Naive thymus-derived CD4-positive, alpha-beta T cell (primary cell): ENCODE measurements around the gene APPBP2. TPM values are rescaled to one million over a fixed set of nuclear protein-coding genes. Genes with fewer than 3 reads are reported as not detected.

ENCODE experiments used
- ATAC-seq: fragments of 150-1000 bp; cut with Tn5 transposase; 2 replicates; pipeline ENCODE4 v1.10.0; 2021; ENCODE audit warnings: mild to moderate bottlenecking, moderate library complexity
- CTCF ChIA-PET: fragments of 350-600 bp; sonication (Branson Sonifier 250); formaldehyde crosslinking; loops from one replicate; lab custom pipeline; 2021; ENCODE audit warnings: antibody characterized with exemption; lab: Charles Lee
- POLR2A ChIA-PET: fragments of 350-600 bp; sonication (Branson Sonifier 250); formaldehyde crosslinking; loops from one replicate; lab custom pipeline; 2021; ENCODE audit warnings: antibody characterized with exemption, inconsistent platforms; lab: Charles Lee
- DNase-seq, 9 donors: peaks; one replicate each; pipeline versions ENCODE4 v3.0.0 to v3.0.0-alpha.2; 2020 to 2022; ENCODE audit warnings: mixed read lengths in 1 of 9
- H3K27ac ChIP-seq: one replicate; pipeline ENCODE4 v1.7.0; 2013; ENCODE audit warnings: mild to moderate bottlenecking, low read depth, low read length, moderate library complexity
- H3K27me3 ChIP-seq, 2 donors: one replicate each; pipeline ENCODE4 v1.7.0; 2013; ENCODE audit warnings: low read length in 2 of 2, mild to moderate bottlenecking in 2 of 2, moderate library complexity in 2 of 2; ENCODE audit not compliant: control insufficient read depth in 2 of 2, insufficient read depth in 2 of 2
- H3K36me3 ChIP-seq, 3 experiments: 1 replicate in 2 of 3; 2 replicates in 1 of 3; pipeline ENCODE4 v1.7.0; 2013; ENCODE audit warnings: low read length in 3 of 3, mild to moderate bottlenecking in 3 of 3, moderate library complexity in 1 of 3; ENCODE audit not compliant: insufficient read depth in 3 of 3, control insufficient read depth in 2 of 3
- H3K4me1 ChIP-seq, 2 donors: one replicate each; pipeline ENCODE4 v1.7.0; 2013; ENCODE audit warnings: low read length in 2 of 2, mild to moderate bottlenecking in 2 of 2, moderate library complexity in 1 of 2; ENCODE audit not compliant: control insufficient read depth in 2 of 2, insufficient read depth in 2 of 2
- H3K4me3 ChIP-seq: 2 replicates; pipeline ENCODE4 v1.7.0; 2013; ENCODE audit warnings: mild to moderate bottlenecking, low read length
- H3K9me3 ChIP-seq, 3 experiments: 1 replicate in 2 of 3; 2 replicates in 1 of 3; pipeline ENCODE4 v1.7.0; 2013; ENCODE audit warnings: low read length in 3 of 3; ENCODE audit not compliant: control insufficient read depth in 2 of 3
- H3K27ac Mint-ChIP-seq, 9 donors: one replicate each; pipeline ENCODE4 v1.8.0; 2020 to 2022; ENCODE audit warnings: mixed read lengths in 9 of 9, mild to moderate bottlenecking in 8 of 9, moderate library complexity in 5 of 9, inconsistent platforms in 2 of 9
- H3K27me3 Mint-ChIP-seq, 5 donors: one replicate each; pipeline ENCODE4 v1.8.0; 2021 to 2022; ENCODE audit warnings: mixed read lengths in 5 of 5, mild to moderate bottlenecking in 1 of 5
- H3K36me3 Mint-ChIP-seq, 5 donors: one replicate each; pipeline ENCODE4 v1.8.0; 2020 to 2022; ENCODE audit warnings: mixed read lengths in 5 of 5, mild to moderate bottlenecking in 3 of 5, inconsistent platforms in 1 of 5
- H3K4me1 Mint-ChIP-seq, 7 donors: one replicate each; pipeline ENCODE4 v1.8.0; 2020 to 2022; ENCODE audit warnings: mixed read lengths in 7 of 7, mild to moderate bottlenecking in 3 of 7, inconsistent platforms in 1 of 7
- H3K4me3 Mint-ChIP-seq, 10 donors: one replicate each; pipeline ENCODE4 v1.8.0; 2020 to 2022; ENCODE audit warnings: mild to moderate bottlenecking in 10 of 10, mixed read lengths in 10 of 10, moderate library complexity in 6 of 10, inconsistent platforms in 2 of 10
- H3K9me3 Mint-ChIP-seq, 11 donors: one replicate each; pipeline ENCODE4 v1.8.0; 2020 to 2022; ENCODE audit warnings: mixed read lengths in 11 of 11, mild to moderate bottlenecking in 4 of 11, inconsistent platforms in 1 of 11, moderate library complexity in 1 of 11
- intact Hi-C, 2 donors: fragments of 100-400 bp; cut with micrococcal nuclease; formaldehyde crosslinking; loops; one replicate each; pipeline ENCODE4 v1.15.1; 2023
- polyA plus RNA-seq, 2 donors: library from polyadenylated mRNA; unstranded; fragments of 300-500 nt; fragmentation: Illumina TruSeq; gene quantifications; one replicate each; pipeline ENCODE4 v1.2.3, GENCODE V29; 2021
- total RNA-seq, 6 experiments: library from RNA in 5 of 6; stranded (reverse) in 5 of 6; gene quantifications; 1 replicate in 5 of 6; 2 replicates in 1 of 6; pipeline ENCODE4 v1.2.3 and lab custom pipeline; 2021 to 2026

Gene APPBP2
- total and polyA plus RNA-seq, 7 experiments from 2014 or later: 23.4 to 47.5 (median 29.0) TPM

DNA sequence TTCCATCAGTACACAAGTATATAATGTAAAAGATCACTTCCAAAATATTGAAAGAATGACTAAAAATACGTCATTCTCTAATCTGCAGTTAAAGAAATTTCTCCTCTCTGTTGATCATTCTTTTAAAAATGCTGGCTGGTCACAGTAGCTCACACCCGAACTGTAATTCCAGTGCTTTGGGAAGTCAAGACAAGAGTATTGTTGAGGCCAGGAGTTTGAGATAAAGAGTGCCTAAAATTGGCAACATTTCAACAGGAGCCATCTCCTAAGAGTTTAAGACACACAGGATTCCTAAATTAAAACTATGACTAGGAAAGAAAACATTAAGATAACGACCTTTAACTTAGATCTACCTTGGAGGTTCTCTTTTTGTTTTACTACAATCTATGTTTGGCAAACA is 129.6 kb downstream of the APPBP2 start:
- DNase-seq (no peak), ATAC-seq (no peak)
- no peak overlapping the region for H3K4me3 Mint-ChIP-seq
- Histone ChIP-seq H3K27ac (no peak overlapping the region), H3K4me1 (peaks cover 5 to 9% of the 10 kb centered on the region in 2 donors), H3K27me3 (no peaks in the 10 kb centered on the region), H3K36me3 (peaks cover 0 to 5% (median 0%) of the 10 kb centered on the region in 3 experiments), H3K4me3 (no peak overlapping the region), H3K9me3 (no peaks in the 10 kb centered on the region)
- ChIA-PET POLR2A (interaction anchor here (0.7 kb wide), 1 partner anchor 18 kb away, joined by 3 read pairs; no protein-coding TSS in a partner anchor), CTCF (interaction anchor here (0.9 kb wide), 2 partner anchors 25 to 31 kb away, joined by 3 read pairs; no protein-coding TSS in a partner anchor)
- peak overlapping the region in 2 of 9 donors; percentile 20 to 32 for H3K27ac Mint-ChIP-seq
- no peaks in the 10 kb centered on the region for H3K9me3 Mint-ChIP-seq
- intact Hi-C loops: loop anchor here (10.0 kb wide), 2 partner anchors 832 to 1882 kb away; partner anchors contain the start of genes DHX40 (in 1 of the 2) and MTMR4 (in 1 of the 2)
- peaks cover 0 to 2% (median 0%) of the 10 kb centered on the region in 5 donors for H3K36me3 Mint-ChIP-seq
- H3K4me1 Mint-ChIP-seq: peaks cover 8 to 39% (median 20%) of the 10 kb centered on the region in 7 donors
- no peaks in the 10 kb centered on the region for H3K27me3 Mint-ChIP-seq

DNA sequence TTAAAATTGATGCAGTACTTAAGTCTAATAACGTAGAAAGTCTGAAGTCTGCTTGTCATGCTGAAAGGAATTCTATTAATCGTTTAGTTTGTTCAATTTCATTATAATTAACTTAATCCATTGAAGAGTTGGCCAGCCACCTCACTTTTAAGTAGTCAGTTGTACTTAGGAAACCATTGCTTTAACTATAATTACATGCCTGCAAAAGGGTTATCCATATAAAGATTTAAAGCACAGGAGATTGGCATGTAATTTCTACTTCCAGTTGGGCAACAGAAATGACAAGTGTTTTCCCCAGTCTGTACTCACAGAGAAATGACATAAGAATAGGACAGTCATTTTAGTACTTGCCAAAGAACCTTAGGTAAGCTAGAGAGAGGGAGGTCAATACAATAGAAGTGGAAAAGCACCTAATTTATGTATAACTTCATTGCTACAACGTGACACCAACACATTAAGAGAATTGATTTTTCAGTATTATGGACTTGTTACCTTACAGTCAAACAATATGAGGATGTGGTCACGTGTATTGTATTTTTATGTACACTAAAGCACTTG is 130.5 kb downstream of the APPBP2 start:
- ATAC-seq: no peak
- H3K4me1 Mint-ChIP-seq: peaks cover 16 to 44% (median 27%) of the 10 kb centered on the region in 7 donors
- CTCF ChIA-PET: no interaction called here

DNA sequence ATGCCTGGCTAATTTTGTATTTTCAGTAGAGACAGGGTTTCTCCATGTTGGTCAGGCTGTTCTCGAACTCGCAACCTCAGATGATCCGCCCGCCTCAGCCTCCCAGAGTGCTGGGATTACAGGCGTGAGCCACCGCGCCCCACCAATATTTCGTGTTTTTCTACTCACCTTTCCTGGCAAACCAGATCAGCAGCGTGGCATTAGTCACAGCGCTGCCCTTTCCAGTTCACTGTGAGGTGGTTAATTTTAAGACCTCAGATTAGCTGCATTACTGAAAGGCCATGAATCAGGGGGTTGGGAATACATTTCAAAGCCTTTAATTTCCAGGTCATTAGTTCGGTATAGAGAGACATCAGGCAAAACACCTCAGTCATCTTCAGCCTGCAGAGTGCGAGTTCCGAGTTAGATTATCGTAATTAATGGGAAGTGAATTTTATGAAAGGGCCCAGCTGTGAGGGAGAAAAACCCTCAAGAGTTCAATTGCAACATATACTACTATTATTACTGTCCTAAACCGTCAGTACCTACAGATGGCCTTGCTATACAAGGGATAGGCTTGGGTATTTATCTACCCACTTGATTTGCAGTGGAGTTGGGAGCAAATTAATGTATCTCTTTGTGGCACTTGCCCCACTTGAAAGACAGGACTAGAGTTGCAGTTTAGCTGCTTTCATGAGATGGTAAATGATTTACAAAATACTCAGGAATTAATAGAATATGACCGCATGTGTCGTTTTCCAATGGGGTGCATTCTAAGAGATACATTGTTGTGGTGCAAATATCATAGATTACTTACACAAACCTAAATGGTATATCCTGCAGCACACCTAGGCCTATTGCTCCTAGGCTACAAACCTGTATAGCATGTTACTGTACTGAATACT is 132.0 kb downstream of the APPBP2 start:
- H3K9me3 ChIP-seq: no peaks in the 10 kb centered on the region
- Mint-ChIP-seq H3K4me3 (peak overlapping the region in 4 of 10 donors; percentile 2 to 25 (median 8)), H3K4me1 (peaks cover 26 to 52% (median 40%) of the 10 kb centered on the region in 7 donors), H3K27ac (peak overlapping the region in 7 of 9 donors; percentile 1 to 99 (median 79)), H3K27me3 (no peaks in the 10 kb centered on the region), H3K36me3 (peaks cover 0 to 4% (median 0%) of the 10 kb centered on the region in 5 donors), H3K9me3 (peaks cover 0 to 1% (median 0%) of the 10 kb centered on the region in 11 donors)
- H3K36me3 ChIP-seq: peaks cover 0 to 6% (median 0%) of the 10 kb centered on the region in 3 experiments
- no peak for DNase-seq
- intact Hi-C loops: loop anchor here (2.0 to 10.0 kb wide), 5 partner anchors 432 to 1879 kb away; partner anchors contain the start of genes CLTC (in 1 of the 2), DHX40 (in 1 of the 2), MTMR4 (in 1 of the 2) and RNFT1 (in 1 of the 2)
- no peak for ATAC-seq
- no peak overlapping the region for H3K4me3 ChIP-seq
- no peaks in the 10 kb centered on the region for H3K27me3 ChIP-seq
- ChIA-PET POLR2A (interaction anchor here (0.7 kb wide), 1 partner anchor 1290 kb away, joined by 3 read pairs; no protein-coding TSS in a partner anchor), CTCF (no interaction called here)
- no peak overlapping the region for H3K27ac ChIP-seq
- H3K4me1 ChIP-seq: peaks cover 14 to 18% of the 10 kb centered on the region in 2 donors

More for the DNA sequence above, 130.5 kb downstream of the APPBP2 start:
- Histone ChIP-seq H3K27me3 (no peaks in the 10 kb centered on the region), H3K4me1 (peaks cover 12 to 14% of the 10 kb centered on the region in 2 donors), H3K4me3 (no peak overlapping the region), H3K9me3 (no peaks in the 10 kb centered on the region), H3K27ac (no peak overlapping the region), H3K36me3 (peaks cover 0 to 6% (median 0%) of the 10 kb centered on the region in 3 experiments)
- Mint-ChIP-seq H3K27me3 (no peaks in the 10 kb centered on the region), H3K4me3 (no peak overlapping the region), H3K36me3 (peaks cover 0 to 2% (median 0%) of the 10 kb centered on the region in 5 donors), H3K9me3 (peaks cover 0 to under 1% (median 0%) of the 10 kb centered on the region in 11 donors), H3K27ac (peak overlapping the region in 5 of 9 donors; percentile 11 to 49 (median 31))
- intact Hi-C loops: loop anchor here (10.0 kb wide), 2 partner anchors 831 to 1881 kb away; partner anchors contain the start of genes DHX40 (in 1 of the 2) and MTMR4 (in 1 of the 2)
- POLR2A ChIA-PET: no interaction called here
- no peak for DNase-seq

Other genes with a start within 250 kb of the APPBP2 start
- 10 to 100 TPM; 31.6 to 58.1 (median 35.4) TPM for gene USP32, start 134.1 kb downstream of the APPBP2 start, total RNA-seq
- 1 to 10 TPM; 6.6 to 8.9 TPM for gene USP32, start 134.1 kb downstream of the APPBP2 start, polyA plus RNA-seq
- gene CHCT1, start 103.8 kb downstream of the APPBP2 start, total RNA-seq: not detected
- not detected for gene CHCT1, start 103.8 kb downstream of the APPBP2 start, polyA plus RNA-seq
- gene PPM1D, start 74.0 kb upstream of the APPBP2 start, total RNA-seq: 10 to 100 TPM; 13.5 to 18.8 (median 17.7) TPM
- 10 to 100 TPM in 1 of 2 donors, 1 to 10 TPM in 1; 8.6 to 14.2 TPM for gene PPM1D, start 74.0 kb upstream of the APPBP2 start, polyA plus RNA-seq
- gene BCAS3, start 151.6 kb upstream of the APPBP2 start, total RNA-seq: 10 to 100 TPM; 18.4 to 57.8 (median 42.3) TPM
- 10 to 100 TPM; 25.7 to 29.9 TPM for gene BCAS3, start 151.6 kb upstream of the APPBP2 start, polyA plus RNA-seq